Fibroblast of lung (primary cell): Measurements from ENCODE around the gene KATNBL1. TPM values are rescaled to one million over a fixed set of nuclear protein-coding genes. Genes with fewer than 3 reads are reported as not detected.

Source experiments
- DNase-seq, 2 donors: peaks; one replicate each; pipeline versions ENCODE4 v3.0.0 to v3.0.0-alpha.2; 2010; ENCODE audit warnings: low read depth in 2 of 2
- H2AFZ ChIP-seq: 2 replicates; pipeline ENCODE4 v1.5.1; 2012; ENCODE audit warnings: low read length, control low read depth, inconsistent platforms
- H3K27ac ChIP-seq: 2 replicates; pipeline ENCODE4 v1.5.1; 2011; ENCODE audit warnings: low read length, control low read depth; ENCODE audit not compliant: insufficient read depth
- H3K27me3 ChIP-seq: 2 replicates; pipeline ENCODE4 v1.5.1; 2011; ENCODE audit warnings: mild to moderate bottlenecking, low read length; ENCODE audit not compliant: control insufficient read depth, insufficient read depth
- H3K36me3 ChIP-seq: 2 replicates; pipeline ENCODE4 v1.5.1; 2011; ENCODE audit warnings: low read length; ENCODE audit not compliant: control insufficient read depth, insufficient read depth
- H3K4me1 ChIP-seq: 2 replicates; pipeline ENCODE4 v1.5.1; 2011; ENCODE audit warnings: low read length; ENCODE audit not compliant: control insufficient read depth, insufficient read depth; ENCODE audit errors: extremely low read depth
- H3K4me2 ChIP-seq: 2 replicates; pipeline ENCODE4 v1.5.1; 2011; ENCODE audit warnings: low read length, control low read depth; ENCODE audit not compliant: insufficient read depth; ENCODE audit errors: extremely low read depth
- H3K4me3 ChIP-seq, 4 experiments: fragments of 200-600 bp in 1 of 4; sonication (generic) in 1 of 4; replicated peaks in 1 of 4; 2 replicates each; pipeline ENCODE4 v1.5.1; 2011 to 2016; ENCODE audit warnings: low read length in 4 of 4, low read depth in 3 of 4, mild to moderate bottlenecking in 3 of 4, control low read depth in 2 of 4, inconsistent platforms in 1 of 4, mixed read lengths in 1 of 4; ENCODE audit not compliant: insufficient read depth in 1 of 4; ENCODE audit errors: control extremely low read depth in 1 of 4
- H3K79me2 ChIP-seq: 2 replicates; pipeline ENCODE4 v1.5.1; 2012; ENCODE audit warnings: mild to moderate bottlenecking, low read length, inconsistent platforms; ENCODE audit not compliant: control insufficient read depth, insufficient read depth
- H3K9ac ChIP-seq: 2 replicates; pipeline ENCODE4 v1.5.1; 2011; ENCODE audit warnings: mild to moderate bottlenecking, low read length, control low read depth; ENCODE audit not compliant: insufficient read depth
- H3K9me3 ChIP-seq: 2 replicates; pipeline ENCODE4 v1.5.1; 2012; ENCODE audit warnings: low read depth, low read length; ENCODE audit not compliant: control insufficient read depth, insufficient read depth
- H4K20me1 ChIP-seq: 2 replicates; pipeline ENCODE4 v1.5.1; 2011; ENCODE audit warnings: low read length; ENCODE audit not compliant: control insufficient read depth, insufficient read depth; ENCODE audit errors: extremely low read depth
- EZH2 ChIP-seq: IDR thresholded peaks from 2 replicates; pipeline ENCODE4 v1.5.1; 2012; ENCODE audit warnings: low read length, control low read depth, mild to moderate bottlenecking; ENCODE audit errors: missing control alignments
- polyA plus RNA-seq, 2 donors: library from polyadenylated mRNA; depleted of rRNA in 1 of 2; stranded (reverse) in 1 of 2; unstranded in 1 of 2; fragments of >200 nt; gene quantifications; 2 replicates each; pipeline ENCODE4 v1.2.1, GENCODE V29; 2011 to 2012; ENCODE audit warnings: missing spikeins in 1 of 2
- total RNA-seq: library from RNA; depleted of rRNA; stranded (reverse); fragments of >200 nt; gene quantifications from 2 replicates; pipeline ENCODE4 v1.2.1, GENCODE V29; 2014
- TF ChIP-seq, protein P1 (sequence below), 2 donors: IDR thresholded peaks in 1 of 2; conservative IDR thresholded peaks in 1 of 2; 1 replicate in 1 of 2; 2 replicates in 1 of 2; pipeline ENCODE4 v1.5.1; 2011 to 2012; ENCODE audit warnings: low read length in 2 of 2, control low read depth in 1 of 2, inconsistent platforms in 1 of 2, low read depth in 1 of 2, mild to moderate bottlenecking in 1 of 2

KATNBL1 gene
- total and polyA plus RNA-seq, 2 donors (not counting 1 experiment from before 2014, with no cell fraction given), result 26.4 to 35.0 TPM

DNA sequence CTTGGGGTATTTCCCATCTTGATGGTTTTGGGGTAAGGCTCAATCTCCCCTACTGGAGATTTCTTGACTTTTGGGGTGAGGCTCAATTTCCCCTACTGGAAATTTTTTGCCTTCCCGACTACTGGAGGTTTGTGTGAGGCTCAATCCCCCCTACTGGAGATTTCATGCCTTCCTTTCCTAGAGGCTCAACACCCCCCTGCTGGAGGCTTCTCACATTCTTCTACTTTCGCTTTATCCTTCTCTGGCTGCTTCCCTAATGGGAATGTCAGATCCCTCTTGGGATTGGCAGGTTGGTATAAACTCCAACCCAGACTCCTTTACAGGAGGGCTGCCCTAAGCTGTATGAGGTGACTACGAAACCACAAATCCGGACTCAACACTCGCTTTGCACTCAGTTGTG, 49.2 kb downstream of the KATNBL1 start:
- H3K9ac ChIP-seq, result no peak overlapping the region
- peaks cover 11% of the 10 kb centered on the region for H3K79me2 ChIP-seq

DNA sequence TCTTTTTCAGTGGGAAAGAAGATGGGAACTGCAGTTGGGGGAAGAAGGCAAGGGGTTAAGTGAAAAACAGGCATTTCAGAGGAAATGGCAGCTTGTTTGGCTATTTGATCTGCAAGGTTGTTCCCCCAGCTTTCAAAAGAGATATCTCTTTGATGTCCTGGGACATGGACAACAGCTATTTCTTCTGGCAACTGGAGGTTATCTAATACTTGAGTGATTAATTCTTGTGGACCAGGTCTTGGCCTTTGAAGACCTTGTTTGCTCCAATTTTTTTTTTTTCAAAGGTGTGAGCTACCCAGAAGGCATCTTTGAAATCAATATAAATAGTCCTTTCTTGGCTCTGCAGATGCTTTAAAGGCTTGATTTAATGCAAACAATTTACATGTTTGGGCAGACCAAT, 51.5 kb downstream of the KATNBL1 start:
- Histone ChIP-seq H2AFZ (no peak overlapping the region), H3K4me2 (no peak overlapping the region), H3K9ac (no peak overlapping the region), H3K4me3 (no peak overlapping the region), H3K4me1 (no peaks in the 10 kb centered on the region), H3K27me3 (no peaks in the 10 kb centered on the region), H3K27ac (no peak overlapping the region), H3K36me3 (peaks cover 8% of the 10 kb centered on the region), H4K20me1 (no peaks in the 10 kb centered on the region), H3K79me2 (no peaks in the 10 kb centered on the region), H3K9me3 (peaks cover 1% of the 10 kb centered on the region)
- TF ChIP-seq EZH2, result no peak
- TF ChIP-seq, protein P1, sequence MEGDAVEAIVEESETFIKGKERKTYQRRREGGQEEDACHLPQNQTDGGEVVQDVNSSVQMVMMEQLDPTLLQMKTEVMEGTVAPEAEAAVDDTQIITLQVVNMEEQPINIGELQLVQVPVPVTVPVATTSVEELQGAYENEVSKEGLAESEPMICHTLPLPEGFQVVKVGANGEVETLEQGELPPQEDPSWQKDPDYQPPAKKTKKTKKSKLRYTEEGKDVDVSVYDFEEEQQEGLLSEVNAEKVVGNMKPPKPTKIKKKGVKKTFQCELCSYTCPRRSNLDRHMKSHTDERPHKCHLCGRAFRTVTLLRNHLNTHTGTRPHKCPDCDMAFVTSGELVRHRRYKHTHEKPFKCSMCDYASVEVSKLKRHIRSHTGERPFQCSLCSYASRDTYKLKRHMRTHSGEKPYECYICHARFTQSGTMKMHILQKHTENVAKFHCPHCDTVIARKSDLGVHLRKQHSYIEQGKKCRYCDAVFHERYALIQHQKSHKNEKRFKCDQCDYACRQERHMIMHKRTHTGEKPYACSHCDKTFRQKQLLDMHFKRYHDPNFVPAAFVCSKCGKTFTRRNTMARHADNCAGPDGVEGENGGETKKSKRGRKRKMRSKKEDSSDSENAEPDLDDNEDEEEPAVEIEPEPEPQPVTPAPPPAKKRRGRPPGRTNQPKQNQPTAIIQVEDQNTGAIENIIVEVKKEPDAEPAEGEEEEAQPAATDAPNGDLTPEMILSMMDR (conservative IDR thresholded peaks at IDR 0.05 in 1 of 2, IDR thresholded peaks at IDR 0.05 in 1 of 2; ENCODE audit: low read depth in 1 of 2, low read length in 2 of 2), result no peak
- no peak for DNase-seq

More for the DNA sequence above, 49.2 kb downstream of the KATNBL1 start:
- Histone ChIP-seq H4K20me1 (no peaks in the 10 kb centered on the region), H3K27ac (no peak overlapping the region), H3K27me3 (no peaks in the 10 kb centered on the region), H3K4me1 (no peaks in the 10 kb centered on the region), H3K4me3 (no peak overlapping the region), H3K4me2 (no peak overlapping the region), H3K9me3 (no peaks in the 10 kb centered on the region), H3K36me3 (peaks cover 4% of the 10 kb centered on the region), H2AFZ (no peak overlapping the region)
- DNase-seq, result no peak
- TF ChIP-seq EZH2, result no peak

DNA sequence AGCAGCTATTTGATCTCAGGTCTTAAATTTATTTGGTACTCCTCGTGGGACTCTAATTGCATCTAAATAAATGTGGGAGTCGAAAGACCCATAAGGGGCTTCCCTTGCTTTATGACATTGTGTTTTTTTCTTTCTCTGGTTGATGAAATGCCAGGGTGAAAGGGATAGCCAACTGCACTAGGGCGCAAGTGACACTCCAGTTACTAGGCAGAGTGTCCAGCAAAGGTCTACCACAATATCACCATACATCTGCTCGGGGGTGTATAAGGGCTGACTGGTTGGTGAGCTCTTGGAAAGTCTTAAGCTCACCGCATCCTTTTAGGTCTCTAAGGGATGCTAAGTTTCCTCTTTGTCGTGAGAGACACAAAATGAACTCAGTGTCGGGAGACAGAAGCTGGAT, 54.0 kb downstream of the KATNBL1 start:
- TF ChIP-seq EZH2, result no peak
- TF ChIP-seq, protein P1 (conservative IDR thresholded peaks at IDR 0.05 in 1 of 2, IDR thresholded peaks at IDR 0.05 in 1 of 2; ENCODE audit: low read depth in 1 of 2, low read length in 2 of 2), result no peak
- Histone ChIP-seq H4K20me1 (no peaks in the 10 kb centered on the region), H3K9ac (no peak overlapping the region), H3K9me3 (peaks cover 1% of the 10 kb centered on the region), H2AFZ (no peak overlapping the region), H3K4me3 (no peak overlapping the region), H3K27ac (no peak overlapping the region), H3K27me3 (no peaks in the 10 kb centered on the region), H3K4me1 (no peaks in the 10 kb centered on the region), H3K79me2 (no peaks in the 10 kb centered on the region), H3K36me3 (peaks cover 5% of the 10 kb centered on the region), H3K4me2 (no peak overlapping the region)
- DNase-seq, result no peak
